Stimulated activated CD4-positive, alpha-beta T cell treated with anti-CD3 and anti-CD28 coated beads, Interleukin-12 subunit alpha, Interleukin-12 subunit beta, amount 100 ng/mL, for 24 hours (primary cell): ENCODE data around the gene IL11RA.
A peak's percentile ranks its signal among the peaks of the same experiment; 100 is the strongest.
"Not testable (repeated sequence)": the region's sequence is repeated elsewhere in the genome, so short reads cannot be mapped to it uniquely, and the experiment has no call there.

Source experiments
- DNase-seq, 2 experiments: peaks; one replicate each; pipeline ENCODE4 v3.0.0-alpha.2; 2020; ENCODE audit warnings: low read depth in 2 of 2

The IL11RA gene

DNA sequence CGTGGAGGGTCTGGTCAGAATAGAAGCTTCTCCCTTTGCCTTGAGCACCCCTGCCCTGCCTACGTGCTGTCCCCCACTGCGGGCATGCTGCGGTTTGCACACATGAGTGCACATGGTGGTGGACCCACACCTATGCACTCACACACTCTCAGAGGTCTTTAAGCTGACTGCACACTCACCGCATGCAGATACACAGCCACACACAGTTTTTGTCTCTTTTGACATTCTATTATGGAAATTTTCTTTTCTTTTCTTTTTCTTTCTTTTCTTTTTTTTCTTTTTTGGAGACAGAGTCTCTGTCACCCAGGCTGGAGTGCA lies 22.5 kb upstream of the IL11RA start:
- no peak for DNase-seq

DNA sequence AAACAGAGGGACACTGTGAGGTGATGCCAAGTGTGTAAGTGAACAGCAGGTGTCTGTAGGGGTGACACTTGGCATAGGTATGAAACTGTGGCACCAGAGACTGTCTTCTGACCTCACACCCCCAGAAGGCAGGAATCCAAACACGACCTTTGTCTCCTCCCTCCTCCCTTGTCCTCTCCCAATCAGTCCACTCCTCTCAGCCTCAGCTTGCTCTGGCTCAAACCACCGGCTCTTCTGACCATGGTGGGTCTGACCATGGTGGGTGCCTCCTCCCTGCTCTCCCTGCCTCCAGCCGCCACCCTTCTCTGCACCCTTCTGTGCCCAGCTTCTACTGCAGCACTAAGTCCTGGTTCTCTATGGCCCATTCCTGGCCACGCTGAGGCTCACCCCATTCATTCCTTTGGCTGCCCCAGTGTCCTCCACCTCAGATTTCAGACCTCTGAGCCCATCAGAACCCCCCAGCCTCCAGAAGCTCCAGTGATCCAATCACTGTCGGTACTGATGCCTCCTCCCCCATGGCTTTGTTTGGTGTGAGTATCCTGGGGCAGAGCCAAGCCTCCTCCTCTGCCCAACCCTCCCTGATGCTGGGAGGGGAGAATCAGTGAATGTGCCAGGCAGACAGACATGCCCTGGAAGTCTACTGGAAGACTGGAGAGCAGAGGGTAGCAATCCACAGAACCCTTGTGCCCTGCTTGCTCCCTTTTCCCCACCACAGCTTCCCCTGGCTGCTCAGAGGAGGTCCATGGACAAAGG lies 21.4 kb upstream of the IL11RA start:
- no peak for DNase-seq

DNA sequence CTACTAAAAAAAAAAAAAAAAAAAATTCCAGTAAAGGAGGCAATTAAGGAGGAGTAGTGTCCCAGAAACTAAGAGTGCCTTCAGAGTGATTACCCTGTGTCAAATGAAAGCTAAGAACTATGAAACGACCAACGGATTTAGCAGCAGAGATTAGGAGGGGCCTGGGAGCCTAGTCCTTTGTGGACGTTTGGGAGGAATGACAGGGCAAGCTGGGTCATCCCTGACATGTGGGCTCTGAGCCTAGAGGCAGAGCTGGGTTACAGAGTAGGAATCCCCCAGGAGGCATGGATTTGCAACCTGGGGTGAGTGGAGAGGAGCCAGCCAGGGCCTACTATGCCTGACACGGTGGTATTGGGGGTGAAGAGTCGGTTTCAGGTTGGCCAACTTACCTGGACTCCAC lies 18.8 kb upstream of the IL11RA start:
- DNase-seq: no peak

DNA sequence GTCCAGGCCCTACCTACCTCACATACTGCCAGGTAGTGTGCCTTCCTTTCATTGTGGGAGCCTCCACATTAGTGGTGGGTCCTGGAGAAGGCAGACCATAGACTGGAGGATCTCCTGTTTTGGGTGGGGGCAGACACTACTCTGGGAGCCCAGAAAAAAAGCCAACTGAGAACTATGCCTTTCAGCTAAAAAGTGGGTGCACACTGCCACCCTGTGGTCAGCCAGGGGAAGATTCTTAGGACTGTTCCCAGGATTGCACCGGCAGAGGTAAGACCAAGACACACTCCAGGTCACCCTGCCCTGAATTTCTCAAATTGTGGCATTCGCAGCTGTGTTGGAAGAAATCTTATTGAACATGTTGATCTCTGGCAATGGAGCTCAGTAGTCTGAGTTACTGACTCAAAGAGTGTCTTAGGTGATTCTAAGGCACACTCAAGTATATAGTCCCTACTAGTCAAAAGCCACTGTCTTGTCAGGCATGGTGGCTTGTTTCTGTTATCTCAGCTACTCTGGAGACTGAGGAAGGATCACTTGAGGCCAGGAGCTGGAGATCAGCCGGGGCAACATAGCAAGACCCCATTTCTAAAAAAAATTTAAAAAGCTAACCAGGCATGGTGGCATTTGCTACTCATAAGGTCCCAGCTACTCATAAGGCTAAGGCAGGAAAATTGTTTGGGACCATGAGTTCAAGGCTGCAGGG lies 18.0 kb upstream of the IL11RA start:
- DNase-seq: peak; percentile 57 to 61

DNA sequence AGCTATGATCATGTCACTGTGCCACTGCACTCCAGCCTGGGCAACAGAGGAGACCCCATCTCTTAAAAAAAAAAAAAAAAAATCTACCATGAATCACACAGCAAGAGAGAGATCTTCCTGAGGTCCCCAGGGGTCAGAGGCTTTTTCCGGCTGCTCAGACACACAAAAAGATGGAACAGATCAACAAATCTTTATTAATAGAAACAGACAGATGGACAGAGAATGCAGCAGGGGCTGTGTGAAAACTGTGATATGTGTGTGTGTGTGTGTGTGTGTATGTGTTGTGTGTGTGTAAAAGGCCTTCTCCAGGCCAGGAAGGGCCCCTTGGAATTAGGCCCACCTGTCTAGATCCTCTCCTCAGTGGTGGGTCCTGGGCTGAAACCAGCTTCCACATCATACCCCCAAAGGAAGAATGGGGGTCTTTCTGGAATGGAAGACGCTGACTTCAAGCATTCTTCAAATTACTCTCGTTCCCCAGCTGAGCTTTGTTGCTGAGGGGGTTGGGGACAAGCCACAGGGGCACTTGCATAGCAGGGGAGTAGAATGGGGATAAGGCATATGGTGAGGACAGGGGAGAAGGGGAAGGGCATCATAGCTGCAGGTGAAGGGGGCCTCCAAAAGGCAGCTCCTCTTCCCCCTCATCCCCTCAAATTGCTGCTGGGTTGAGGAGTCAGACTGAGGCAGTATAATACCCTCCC lies 17.3 kb upstream of the IL11RA start:
- no peak for DNase-seq

DNA sequence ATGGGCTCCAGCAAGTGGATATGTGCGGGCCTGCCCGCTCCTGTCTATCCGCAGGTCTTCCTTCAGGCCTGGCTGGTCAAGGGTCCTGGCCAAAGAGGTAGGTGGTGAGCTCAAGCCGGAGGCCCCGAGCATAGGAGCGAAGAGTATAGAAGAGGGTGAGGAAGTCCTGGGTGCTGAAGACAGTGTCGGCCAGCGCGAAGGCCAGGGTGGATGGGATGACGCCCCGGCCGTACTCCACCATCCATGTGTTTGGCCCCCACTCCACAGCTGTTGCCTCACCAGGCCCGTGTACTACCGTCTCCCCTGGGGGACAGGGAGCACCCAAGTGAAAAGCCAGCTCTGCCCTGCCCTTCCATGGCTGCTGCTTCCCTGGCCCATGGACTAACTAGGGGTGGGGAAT lies 16.4 kb upstream of the IL11RA start:
- DNase-seq: no peak

DNA sequence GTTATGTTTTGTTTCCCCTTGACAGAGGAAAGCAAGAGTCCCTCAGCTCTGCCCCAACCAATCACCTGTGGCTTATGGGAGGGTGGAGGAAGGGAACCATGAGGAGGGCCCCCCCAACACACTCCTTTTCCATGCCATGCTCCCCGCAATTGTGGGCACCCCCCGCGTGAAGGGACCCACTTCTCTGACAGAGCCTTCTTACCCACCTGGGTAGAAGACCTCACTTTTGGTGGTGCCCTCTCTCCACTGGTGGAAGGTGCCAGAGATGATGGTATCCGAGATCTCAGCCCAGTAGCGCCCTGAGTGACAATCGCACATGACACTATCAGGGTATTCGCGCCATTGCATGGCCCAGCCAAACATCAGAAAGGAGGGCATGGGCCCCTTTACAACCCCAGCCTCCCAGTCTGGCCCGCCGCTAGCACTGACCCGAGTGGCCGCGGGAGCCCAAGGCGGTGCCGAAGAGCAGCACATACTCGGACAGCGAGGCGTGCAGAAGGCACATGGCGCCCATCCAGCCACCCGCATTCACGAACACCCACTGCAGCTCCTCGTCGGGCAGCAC lies 15.1 kb upstream of the IL11RA start:
- no peak for DNase-seq

DNA sequence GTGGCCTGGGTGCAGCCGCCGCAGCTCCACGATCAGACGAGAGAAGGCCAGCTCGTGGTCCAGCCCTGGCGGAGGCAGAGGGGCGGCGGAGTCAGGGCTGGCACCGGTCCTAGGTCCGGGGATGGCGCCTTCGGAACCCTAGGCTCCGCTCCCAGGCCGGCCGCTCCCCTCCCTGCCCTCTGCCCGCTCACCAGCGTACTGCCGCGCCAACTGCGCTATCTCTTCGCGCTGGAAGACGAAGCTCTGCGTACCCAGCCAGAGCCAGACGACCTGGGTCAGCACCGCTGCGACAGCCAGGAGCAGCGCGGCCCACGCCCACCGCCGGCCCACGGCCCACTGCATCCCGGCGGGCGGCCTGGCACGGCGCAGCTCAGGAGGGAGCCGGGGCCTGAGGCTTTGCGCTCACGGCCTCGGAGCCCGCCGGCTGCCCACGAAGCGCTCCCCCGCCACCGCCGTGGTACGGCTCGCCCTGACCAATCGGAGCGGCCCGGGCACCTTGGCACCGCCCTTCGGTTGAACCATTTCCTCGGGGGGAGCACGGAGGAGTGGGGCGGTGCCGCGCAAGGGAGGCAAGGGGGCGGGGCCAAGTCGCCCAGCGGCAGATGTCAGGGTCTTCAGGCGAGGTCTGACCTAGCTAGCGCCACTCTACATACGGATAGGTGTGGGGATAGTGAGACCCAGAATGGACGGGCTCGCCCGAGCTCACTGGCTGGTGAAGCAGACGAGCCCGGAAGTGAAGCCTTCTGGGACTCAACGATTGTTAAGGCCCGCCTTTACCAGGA lies 14.4 kb upstream of the IL11RA start, which contains the start of gene SIGMAR1:
TSS of gene SIGMAR1 (minus strand) at position 432 of the 782 bp plus-strand sequence. CDS start at position 342, 90 bp downstream.
- peak; percentile 87 to 92 for DNase-seq

DNA sequence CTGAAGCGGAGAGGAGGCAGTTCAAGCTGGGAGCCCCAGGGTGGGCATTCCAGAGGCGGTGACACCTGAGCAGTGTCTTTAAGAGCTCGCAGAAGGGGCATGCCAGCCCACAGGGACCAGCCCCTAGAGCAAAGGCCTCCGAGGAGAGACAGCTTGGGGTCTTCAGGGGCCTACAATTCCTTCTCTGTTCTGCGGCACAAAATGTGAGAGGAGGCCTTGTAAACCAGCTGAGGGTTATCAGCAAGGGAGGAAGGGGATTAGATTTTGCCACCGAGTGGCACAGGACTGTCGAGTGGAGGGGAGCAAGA lies 13.9 kb upstream of the IL11RA start:
- no peak for DNase-seq

DNA sequence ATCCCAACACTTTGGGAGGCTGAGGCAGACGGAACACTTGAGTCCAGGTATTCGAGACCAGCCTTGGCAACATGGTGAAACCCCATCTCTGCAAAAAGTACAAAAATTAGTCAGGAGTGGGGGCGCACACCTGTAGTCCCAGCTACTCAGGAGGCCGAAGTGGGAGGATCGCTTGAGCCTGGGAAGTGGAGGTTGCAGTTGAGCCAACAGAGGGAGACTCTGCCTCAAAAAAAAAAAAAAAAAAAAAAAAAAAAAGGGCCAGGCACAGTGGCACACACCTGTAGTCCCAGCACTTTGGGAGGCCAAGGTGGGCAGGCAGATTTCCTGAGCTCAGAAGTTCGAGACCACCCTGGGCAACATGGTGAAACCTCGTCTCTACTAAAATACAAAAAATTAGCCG lies 12.7 kb upstream of the IL11RA start:
- not testable (repeated sequence) for DNase-seq

DNA sequence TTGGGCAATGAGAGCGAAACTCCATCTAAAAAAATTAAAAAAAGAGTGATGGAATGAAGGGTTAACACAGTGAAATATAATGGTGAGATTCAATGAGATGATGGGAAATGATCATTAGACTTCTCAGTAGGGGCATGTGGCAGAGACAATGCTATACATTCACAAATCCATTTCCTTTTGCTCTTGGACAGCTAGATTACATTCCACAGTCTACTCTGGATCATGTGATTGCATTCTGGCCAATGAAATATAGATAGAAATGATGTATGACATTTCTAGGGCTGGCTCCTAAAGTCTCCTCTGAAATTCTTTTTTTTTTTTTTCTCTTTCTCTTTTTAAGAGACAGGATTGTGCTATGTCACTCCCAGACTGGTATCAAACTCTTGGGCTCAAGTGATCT lies 9.3 kb upstream of the IL11RA start:
- no peak for DNase-seq

DNA sequence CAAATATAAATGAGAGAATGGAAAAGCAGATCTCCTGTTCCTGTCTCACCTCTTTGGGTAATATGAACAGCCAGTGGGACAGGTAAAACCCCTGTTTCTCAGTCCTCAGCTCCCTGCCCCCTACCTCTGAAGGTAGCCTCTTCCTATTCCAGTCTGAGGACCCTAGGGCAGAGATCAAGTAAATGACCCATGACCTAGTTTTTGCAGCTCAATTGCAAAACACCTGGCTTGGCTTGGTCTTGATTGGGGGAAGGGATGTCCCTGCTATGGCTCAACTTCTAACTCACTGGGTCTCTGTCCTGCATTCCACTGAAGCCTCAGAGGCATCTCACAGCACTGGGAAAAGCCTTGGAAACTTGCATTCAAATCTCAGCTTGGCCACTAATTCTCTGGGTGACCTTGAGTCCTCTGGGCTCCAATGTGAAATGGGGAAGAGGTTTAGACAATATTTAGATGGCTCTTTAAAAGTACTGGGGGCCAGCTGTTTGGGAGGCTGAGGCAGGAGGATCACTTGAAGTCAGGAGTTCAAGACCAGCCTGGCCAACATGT lies 7.1 kb upstream of the IL11RA start:
- DNase-seq: no peak

DNA sequence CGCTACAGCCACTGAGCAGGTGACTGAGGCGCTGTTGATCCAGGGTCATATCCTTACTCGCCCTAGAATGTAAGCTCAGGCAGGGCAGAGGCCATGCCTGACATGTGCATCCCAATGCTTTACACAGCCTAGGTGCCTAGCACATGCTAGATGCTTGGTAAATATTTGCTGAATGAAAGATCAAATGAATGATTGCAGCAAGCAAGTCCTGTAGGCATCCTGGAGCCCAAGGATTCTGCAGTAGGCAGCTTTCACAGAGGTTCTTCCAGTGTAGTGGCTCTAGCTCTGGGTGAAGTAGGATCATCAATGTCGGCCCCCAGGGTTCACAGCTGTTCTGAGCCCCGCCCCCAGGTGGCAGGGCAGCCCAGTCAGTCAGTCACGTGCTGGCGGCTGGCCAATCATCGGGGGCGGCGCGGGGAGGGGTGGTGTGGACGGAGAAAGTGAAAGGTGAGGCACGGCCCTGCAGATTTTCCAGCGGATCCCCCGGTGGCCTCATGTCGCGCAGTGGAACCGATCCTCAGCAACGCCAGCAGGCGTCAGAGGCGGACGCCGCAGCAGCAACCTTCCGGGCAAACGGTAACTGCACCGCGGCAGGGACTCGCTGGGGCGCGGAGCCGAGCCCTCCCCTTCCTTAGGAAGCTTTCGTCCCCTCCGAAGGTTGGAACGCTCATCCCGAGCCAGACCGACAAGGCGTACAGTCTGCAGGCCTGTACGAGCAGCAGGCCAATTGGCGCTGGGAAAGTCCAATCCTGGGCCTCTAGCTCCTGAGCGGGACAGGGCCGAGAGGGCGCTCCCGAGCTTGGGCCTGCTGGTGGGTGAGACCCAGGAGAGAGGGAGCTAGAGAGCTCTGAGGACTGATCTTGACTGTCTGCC lies 5.5 kb upstream of the IL11RA start, which contains the start of gene GALT:
TSS of gene GALT (plus strand) at position 465 of the 873 bp plus-strand sequence. CDS start at position 495, 30 bp downstream.
- peak; percentile 92 to 98 for DNase-seq

DNA sequence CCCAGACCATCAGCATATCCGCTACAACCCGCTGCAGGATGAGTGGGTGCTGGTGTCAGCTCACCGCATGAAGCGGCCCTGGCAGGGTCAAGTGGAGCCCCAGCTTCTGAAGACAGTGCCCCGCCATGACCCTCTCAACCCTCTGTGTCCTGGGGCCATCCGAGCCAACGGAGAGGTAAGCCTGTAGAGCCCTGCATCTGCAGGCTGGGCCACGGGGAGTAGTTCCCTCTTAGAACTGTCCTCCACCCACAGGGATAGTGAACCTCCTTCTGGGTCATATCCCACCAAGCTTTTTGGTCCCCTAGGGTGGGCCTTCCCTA lies 4.9 kb upstream of the IL11RA start:
- no peak for DNase-seq

DNA sequence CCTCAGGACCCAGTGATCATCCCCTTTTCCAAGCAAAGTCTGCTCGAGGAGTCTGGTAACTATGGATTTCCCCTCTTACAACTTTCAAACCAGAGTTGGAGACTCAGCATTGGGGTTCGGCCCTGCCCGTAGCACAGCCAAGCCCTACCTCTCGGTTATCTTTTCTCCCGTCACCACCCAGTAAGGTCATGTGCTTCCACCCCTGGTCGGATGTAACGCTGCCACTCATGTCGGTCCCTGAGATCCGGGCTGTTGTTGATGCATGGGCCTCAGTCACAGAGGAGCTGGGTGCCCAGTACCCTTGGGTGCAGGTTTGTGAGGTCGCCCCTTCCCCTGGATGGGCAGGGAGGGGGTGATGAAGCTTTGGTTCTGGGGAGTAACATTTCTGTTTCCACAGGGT lies 4.3 kb upstream of the IL11RA start:
- DNase-seq: no peak

DNA sequence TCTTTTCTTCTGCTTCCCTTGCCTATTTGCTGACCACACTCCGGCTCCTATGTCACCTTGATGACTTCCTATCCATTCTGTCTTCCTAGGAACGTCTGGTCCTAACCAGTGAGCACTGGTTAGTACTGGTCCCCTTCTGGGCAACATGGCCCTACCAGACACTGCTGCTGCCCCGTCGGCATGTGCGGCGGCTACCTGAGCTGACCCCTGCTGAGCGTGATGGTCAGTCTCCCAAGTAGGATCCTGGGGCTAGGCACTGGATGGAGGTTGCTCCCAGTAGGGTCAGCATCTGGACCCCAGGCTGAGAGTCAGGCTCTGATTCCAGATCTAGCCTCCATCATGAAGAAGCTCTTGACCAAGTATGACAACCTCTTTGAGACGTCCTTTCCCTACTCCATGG lies 3.3 kb upstream of the IL11RA start:
- DNase-seq: no peak

DNA sequence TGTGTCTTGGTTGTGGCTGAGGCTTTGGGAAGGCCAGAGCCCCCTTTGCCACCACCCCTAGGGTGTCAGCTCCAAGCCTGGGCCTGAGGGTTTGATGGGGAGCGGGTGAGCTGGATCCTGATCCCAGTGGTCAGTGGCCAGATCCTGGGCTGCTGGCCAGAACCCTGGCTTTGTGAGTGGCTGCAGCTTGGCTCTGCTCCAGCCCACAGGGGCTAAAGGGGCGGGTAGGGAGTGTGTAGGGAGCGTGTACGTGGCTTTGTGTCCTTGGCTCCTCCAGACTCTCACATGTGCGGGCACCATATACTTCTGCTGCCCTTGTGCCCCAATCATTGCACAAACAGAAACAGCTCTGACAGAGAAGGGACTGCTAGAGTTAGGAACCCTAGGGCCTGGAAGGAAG lies 1.2 kb upstream of the IL11RA start:
- no peak for DNase-seq

DNA sequence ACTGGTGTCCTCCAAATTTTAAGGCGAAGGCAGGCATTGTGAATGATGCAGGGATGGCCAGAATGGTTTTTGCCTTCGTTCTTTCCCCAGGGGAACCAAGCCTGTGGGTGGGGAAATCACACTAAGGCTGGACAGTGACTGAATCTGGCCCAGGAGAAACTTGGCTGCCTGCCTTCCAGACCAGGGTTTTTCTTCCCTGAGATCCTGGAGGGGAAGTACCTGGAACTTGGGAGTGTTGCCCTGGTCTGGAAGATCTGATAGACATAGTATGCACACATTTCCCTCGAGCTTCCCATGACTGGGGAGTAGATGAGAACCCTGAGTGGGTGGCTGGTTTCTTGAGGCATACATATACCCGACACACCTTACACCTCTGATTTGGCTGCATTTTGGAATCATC lies 664 bp upstream of the IL11RA start:
- no peak for DNase-seq

DNA sequence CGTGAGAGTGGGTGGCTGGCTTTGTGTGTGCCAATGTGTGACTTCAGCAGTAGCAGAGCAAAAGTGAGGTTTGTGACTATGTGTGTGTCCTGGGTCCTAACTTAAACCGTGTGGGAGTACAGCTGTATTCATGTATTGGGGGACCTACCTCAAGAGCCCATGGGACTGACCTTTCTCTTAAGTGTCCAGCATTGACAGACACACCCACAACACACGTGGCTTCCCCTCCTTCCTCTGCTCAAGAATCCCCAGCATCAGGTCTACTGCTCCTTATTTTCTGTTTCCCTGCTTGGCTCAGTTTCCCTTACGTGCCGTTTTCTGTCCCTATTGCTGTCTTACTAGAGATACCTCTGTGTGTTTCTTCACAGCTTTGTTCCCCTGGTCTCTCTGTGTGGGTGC lies 616 bp downstream of the IL11RA start:
- no peak for DNase-seq

DNA sequence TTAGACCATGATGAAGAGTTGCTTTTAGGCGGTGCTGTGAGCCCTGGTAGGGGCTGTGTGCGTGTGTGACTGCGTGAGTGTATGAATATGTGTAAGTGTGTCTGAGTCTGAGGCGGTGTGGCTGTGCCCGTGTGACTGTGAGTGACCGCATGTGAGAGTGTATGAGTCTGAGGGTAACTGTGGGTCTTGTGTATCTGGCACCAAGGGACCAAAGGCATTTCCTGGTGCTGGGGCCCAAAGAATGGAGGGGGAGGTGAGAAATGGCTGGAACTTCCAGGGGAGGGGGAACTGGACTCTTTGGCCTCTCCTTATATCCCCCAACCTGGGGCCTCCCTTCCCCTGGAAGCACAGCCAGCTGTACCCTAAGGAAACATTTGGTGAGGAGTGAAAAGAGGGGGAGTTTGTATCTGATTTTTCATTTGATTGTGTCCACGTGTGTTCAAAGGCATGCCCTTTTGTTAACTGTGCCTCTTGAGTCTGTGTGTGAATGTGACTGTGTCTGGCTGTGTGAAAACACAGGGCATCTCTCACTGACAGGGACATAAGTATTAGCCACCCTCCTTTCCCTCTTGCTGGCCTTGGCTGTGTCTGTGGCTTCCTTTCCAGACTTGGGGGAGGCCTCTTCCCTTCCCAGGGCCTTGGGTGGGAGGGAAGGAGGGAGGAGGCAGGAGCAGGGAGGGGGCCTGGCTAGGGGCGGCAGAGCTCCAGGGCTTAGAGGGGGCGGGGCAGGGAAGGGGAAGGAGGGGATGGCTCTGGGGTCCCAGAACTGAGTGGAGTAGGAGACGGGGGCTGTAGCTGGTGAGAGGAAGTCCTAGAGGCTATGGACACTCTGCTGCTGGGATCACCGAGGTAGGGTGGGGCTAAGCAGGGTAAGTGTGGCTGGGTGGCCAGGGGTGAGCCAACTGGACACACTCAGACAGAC lies 1.4 kb downstream of the IL11RA start:
- no peak for DNase-seq
